Activated B cell treated with CpG ODN at 0.5 μM for 24 hours (primary cell): ENCODE data around the gene PHACTR3. TPM values are rescaled to one million over a fixed set of nuclear protein-coding genes. Genes with fewer than 3 reads are reported as not detected.
"Not testable (repeated sequence)": the region's sequence is repeated elsewhere in the genome, so short reads cannot be mapped to it uniquely, and the experiment has no call there.

Source experiments
- ATAC-seq: fragments of 200-7000 bp; cut with Tn5 transposase; one replicate; pipeline ENCODE4 v1.10.0; 2021; ENCODE audit warnings: low read depth, mild to moderate bottlenecking, moderate library complexity
- CTCF ChIA-PET: fragments of 350-600 bp; sonication (Branson Sonifier 250); formaldehyde crosslinking; loops from one replicate; lab custom pipeline; 2021; ENCODE audit warnings: antibody characterized with exemption; lab: Charles Lee
- POLR2A ChIA-PET: fragments of 350-600 bp; sonication (Branson Sonifier 250); formaldehyde crosslinking; loops from one replicate; lab custom pipeline; 2021; ENCODE audit warnings: antibody characterized with exemption; lab: Charles Lee
- DNase-seq: peaks from one replicate; pipeline ENCODE4 v3.0.0; 2022
- H3K27ac Mint-ChIP-seq: one replicate; pipeline ENCODE4 v1.8.0; 2020; ENCODE audit warnings: mixed read lengths
- H3K27me3 Mint-ChIP-seq: one replicate; pipeline ENCODE4 v1.8.0; 2021; ENCODE audit warnings: mixed read lengths
- H3K36me3 Mint-ChIP-seq: one replicate; pipeline ENCODE4 v1.8.0; 2021; ENCODE audit warnings: low read depth, mixed read lengths
- H3K4me1 Mint-ChIP-seq: one replicate; pipeline ENCODE4 v1.8.0; 2021; ENCODE audit warnings: mixed read lengths
- H3K4me3 Mint-ChIP-seq: one replicate; pipeline ENCODE4 v1.8.0; 2020; ENCODE audit warnings: mild to moderate bottlenecking, mixed read lengths
- H3K9me3 Mint-ChIP-seq: one replicate; pipeline ENCODE4 v1.8.0; 2020; ENCODE audit warnings: mixed read lengths
- intact Hi-C: fragments of 100-400 bp; cut with micrococcal nuclease; formaldehyde crosslinking; loops from one replicate; pipeline ENCODE4 v1.15.1; 2024
- total RNA-seq: library from RNA; stranded (reverse); gene quantifications from 2 replicates; pipeline ENCODE4 v1.2.3, GENCODE V29; 2022
- TF ChIP-seq, protein P1 (sequence below): fragments of 200-600 bp; IDR thresholded peaks from one replicate; pipeline ENCODE4 v1.8.0; 2022; ENCODE audit warnings: antibody characterized with exemption, mild to moderate bottlenecking

Gene PHACTR3
- total RNA-seq, 1 donor from 2014 or later: not detected

DNA sequence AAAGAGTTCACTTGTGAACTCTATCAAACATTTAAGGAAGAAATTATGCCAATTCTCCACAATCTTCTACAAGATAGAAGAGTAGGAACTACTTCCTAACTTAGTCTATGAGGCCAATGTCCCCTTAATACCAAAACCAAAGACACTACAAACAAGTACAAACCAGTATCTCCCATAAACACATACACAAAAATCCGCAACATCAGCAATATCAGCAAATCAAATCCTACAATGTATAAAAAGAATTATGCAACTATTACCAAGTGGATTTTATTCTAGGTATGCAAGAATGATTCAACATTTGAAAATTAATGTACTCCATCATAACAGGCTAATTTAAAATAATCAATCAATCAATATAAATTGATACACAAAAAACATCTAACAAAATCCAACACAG is 283.7 kb downstream of the PHACTR3 start:
- Mint-ChIP-seq H3K27me3 (no peaks in the 10 kb centered on the region), H3K4me3 (no peak overlapping the region), H3K4me1 (peaks cover 17% of the 10 kb centered on the region), H3K27ac (no peak overlapping the region), H3K36me3 (no peaks in the 10 kb centered on the region), H3K9me3 (no peaks in the 10 kb centered on the region)
- no peak for DNase-seq
- TF ChIP-seq, protein P1, sequence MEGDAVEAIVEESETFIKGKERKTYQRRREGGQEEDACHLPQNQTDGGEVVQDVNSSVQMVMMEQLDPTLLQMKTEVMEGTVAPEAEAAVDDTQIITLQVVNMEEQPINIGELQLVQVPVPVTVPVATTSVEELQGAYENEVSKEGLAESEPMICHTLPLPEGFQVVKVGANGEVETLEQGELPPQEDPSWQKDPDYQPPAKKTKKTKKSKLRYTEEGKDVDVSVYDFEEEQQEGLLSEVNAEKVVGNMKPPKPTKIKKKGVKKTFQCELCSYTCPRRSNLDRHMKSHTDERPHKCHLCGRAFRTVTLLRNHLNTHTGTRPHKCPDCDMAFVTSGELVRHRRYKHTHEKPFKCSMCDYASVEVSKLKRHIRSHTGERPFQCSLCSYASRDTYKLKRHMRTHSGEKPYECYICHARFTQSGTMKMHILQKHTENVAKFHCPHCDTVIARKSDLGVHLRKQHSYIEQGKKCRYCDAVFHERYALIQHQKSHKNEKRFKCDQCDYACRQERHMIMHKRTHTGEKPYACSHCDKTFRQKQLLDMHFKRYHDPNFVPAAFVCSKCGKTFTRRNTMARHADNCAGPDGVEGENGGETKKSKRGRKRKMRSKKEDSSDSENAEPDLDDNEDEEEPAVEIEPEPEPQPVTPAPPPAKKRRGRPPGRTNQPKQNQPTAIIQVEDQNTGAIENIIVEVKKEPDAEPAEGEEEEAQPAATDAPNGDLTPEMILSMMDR: no peak
- POLR2A ChIA-PET: no interaction called here
- intact Hi-C loops: no loop called here
- CTCF ChIA-PET: no interaction called here
- no peak for ATAC-seq

DNA sequence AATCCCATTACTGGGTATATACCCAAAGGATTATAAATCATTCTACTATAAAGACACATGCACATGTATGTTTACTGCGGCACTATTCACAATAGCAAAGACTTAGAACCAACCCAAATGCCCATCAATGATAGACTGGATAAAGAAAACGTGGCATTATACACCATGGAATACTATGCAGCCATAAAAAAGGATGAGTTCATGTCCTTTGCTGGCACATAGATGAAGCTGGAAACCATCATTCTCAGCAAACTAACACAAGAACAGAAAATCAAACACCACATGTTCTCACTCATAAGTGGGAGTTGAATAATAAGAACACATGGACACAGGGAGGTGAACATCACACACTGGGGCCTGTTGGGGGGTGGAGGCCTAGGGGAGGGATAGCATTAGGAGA is 285.7 kb downstream of the PHACTR3 start:
- ATAC-seq, H3K4me3 Mint-ChIP-seq, H3K27me3 Mint-ChIP-seq, H3K27ac Mint-ChIP-seq, H3K9me3 Mint-ChIP-seq, intact Hi-C loops, H3K36me3 Mint-ChIP-seq, POLR2A ChIA-PET, CTCF ChIA-PET, DNase-seq: not testable (repeated sequence)
- peaks cover 17% of the 10 kb centered on the region for H3K4me1 Mint-ChIP-seq

DNA sequence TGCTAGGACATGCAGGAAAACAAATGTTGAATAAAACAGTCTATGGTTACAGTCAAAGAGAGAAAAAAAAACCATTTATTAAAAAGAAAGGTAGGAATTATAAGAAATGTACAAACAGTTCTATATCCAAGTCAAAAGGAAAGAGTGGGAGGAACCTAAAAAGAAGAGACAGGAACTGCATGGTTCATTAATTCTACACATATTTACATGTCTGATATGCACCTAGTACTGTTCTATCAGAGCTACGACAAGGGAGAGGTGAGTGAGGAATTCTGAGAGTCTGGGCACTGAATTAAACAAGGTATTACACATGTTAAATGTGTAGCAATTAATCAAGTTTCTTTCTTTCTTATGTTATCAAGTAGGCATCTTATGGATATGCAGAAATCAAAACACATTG is 287.2 kb downstream of the PHACTR3 start:
- ChIA-PET POLR2A (no interaction called here), CTCF (no interaction called here)
- Mint-ChIP-seq H3K27me3 (peaks cover 4% of the 10 kb centered on the region), H3K27ac (no peak overlapping the region), H3K4me1 (peaks cover 17% of the 10 kb centered on the region), H3K4me3 (peak overlapping the region; percentile 11), H3K36me3 (no peaks in the 10 kb centered on the region), H3K9me3 (no peaks in the 10 kb centered on the region)
- DNase-seq (no peak), ATAC-seq (no peak)
- TF ChIP-seq, protein P1: no peak
- intact Hi-C loops: no loop called here

DNA sequence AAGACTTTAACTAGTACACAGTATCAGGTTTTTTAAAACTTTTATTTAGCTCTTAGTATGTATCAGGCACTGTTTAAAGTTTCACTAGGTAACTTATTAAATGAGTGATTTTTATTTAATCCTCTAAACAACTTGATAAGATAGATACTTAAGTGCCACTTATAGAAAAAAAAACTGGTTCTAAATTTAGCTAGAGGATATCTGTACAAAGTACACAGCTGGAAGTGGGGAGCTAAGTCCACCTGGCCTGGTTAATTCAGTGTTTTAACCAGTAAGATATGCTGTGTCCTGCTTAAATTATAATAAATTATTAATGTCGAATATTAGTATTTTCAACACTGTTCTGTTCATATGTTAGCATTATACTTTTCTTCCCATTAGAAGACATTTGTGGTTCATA is 291.6 kb downstream of the PHACTR3 start:
- Mint-ChIP-seq H3K27me3 (peaks cover 4% of the 10 kb centered on the region), H3K36me3 (no peaks in the 10 kb centered on the region), H3K9me3 (no peaks in the 10 kb centered on the region), H3K4me3 (no peak overlapping the region), H3K27ac (no peak overlapping the region), H3K4me1 (peaks cover 11% of the 10 kb centered on the region)
- ChIA-PET CTCF (no interaction called here), POLR2A (no interaction called here)
- intact Hi-C loops: no loop called here
- ATAC-seq: no peak
- DNase-seq: no peak
- TF ChIP-seq, protein P1: no peak
